ENCODE data around the gene PPP1R12C. TPM values are rescaled to one million over a fixed set of nuclear protein-coding genes. Genes with fewer than 3 reads are reported as not detected.

PPP1R12C gene
- total RNA-seq, 4 donors from 2014 or later = 51.7 to 126 (median 78.7) TPM

DNA sequence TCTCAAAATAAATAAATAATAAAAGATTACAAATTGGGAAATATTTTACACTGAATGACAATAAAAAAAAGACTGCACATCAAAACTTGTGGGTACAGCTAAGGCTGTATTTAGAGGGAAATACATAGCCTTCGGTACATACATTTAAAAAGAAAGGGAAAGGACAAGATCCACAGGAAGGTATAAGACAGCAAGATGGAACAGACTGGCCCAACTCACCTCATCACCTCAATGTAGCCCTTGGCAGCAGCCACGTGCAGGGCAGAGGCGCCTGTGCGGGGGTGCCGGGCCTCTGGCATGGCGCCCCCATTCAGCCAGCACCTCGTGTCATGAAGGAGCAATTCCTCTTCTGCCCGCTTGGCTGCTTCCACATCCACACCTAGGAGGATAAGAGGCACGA, 14.2 kb downstream of the PPP1R12C start:
- Histone ChIP-seq H3K36me3 (peaks cover 30% of the 10 kb centered on the region), H3K27me3 (no peaks in the 10 kb centered on the region), H3K9me3 (no peaks in the 10 kb centered on the region), H3K4me1 (no peaks in the 10 kb centered on the region), H3K27ac (no peak overlapping the region), H3K4me3 (no peak overlapping the region)
- WGBS = 100% methylated on average over 9 of the region's 9 CpGs
- TF ChIP-seq, protein P1, sequence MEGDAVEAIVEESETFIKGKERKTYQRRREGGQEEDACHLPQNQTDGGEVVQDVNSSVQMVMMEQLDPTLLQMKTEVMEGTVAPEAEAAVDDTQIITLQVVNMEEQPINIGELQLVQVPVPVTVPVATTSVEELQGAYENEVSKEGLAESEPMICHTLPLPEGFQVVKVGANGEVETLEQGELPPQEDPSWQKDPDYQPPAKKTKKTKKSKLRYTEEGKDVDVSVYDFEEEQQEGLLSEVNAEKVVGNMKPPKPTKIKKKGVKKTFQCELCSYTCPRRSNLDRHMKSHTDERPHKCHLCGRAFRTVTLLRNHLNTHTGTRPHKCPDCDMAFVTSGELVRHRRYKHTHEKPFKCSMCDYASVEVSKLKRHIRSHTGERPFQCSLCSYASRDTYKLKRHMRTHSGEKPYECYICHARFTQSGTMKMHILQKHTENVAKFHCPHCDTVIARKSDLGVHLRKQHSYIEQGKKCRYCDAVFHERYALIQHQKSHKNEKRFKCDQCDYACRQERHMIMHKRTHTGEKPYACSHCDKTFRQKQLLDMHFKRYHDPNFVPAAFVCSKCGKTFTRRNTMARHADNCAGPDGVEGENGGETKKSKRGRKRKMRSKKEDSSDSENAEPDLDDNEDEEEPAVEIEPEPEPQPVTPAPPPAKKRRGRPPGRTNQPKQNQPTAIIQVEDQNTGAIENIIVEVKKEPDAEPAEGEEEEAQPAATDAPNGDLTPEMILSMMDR (IDR thresholded peaks at IDR 0.05) = no peak
- no peak for TF ChIP-seq POLR2A (IDR thresholded peaks at IDR 0.05)
- no peak for TF ChIP-seq EP300 (IDR thresholded peaks at IDR 0.05)
- TF ChIP-seq POLR2AphosphoS5 (IDR thresholded peaks at IDR 0.05) = no peak
- DNase-seq (ENCODE audit: low spot score in 2 of 2) = no peak

DNA sequence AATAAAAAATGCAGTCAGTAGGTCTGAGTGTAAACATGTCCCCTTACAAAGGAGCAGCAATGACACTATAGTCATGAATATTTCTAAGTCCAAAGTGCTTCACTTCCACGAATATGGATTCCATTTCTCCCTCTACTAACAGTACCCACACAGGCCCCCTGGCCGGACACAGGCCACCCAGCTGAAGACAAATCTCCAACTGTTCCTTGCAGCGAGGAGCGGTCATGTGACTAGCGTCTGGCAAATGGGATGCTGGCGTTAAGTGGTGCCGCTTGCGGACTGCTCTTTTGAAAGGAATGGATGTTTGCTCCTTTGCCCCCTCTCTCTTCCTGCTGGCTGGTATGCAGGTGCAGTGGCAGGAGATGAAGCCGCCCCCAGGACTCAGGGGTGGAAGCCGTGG, 16.2 kb downstream of the PPP1R12C start:
- TF ChIP-seq EP300 (IDR thresholded peaks at IDR 0.05) = no peak
- TF ChIP-seq, protein P1 (IDR thresholded peaks at IDR 0.05) = no peak
- TF ChIP-seq POLR2A (IDR thresholded peaks at IDR 0.05) = no peak
- no peak for TF ChIP-seq POLR2AphosphoS5 (IDR thresholded peaks at IDR 0.05)
- Histone ChIP-seq H3K9me3 (no peaks in the 10 kb centered on the region), H3K4me1 (no peaks in the 10 kb centered on the region), H3K27me3 (no peaks in the 10 kb centered on the region), H3K27ac (no peak overlapping the region), H3K4me3 (no peak overlapping the region), H3K36me3 (peaks cover 34% of the 10 kb centered on the region)
- no peak for DNase-seq (ENCODE audit: low spot score in 2 of 2)
- WGBS = 85% methylated on average over 10 of the region's 10 CpGs

DNA sequence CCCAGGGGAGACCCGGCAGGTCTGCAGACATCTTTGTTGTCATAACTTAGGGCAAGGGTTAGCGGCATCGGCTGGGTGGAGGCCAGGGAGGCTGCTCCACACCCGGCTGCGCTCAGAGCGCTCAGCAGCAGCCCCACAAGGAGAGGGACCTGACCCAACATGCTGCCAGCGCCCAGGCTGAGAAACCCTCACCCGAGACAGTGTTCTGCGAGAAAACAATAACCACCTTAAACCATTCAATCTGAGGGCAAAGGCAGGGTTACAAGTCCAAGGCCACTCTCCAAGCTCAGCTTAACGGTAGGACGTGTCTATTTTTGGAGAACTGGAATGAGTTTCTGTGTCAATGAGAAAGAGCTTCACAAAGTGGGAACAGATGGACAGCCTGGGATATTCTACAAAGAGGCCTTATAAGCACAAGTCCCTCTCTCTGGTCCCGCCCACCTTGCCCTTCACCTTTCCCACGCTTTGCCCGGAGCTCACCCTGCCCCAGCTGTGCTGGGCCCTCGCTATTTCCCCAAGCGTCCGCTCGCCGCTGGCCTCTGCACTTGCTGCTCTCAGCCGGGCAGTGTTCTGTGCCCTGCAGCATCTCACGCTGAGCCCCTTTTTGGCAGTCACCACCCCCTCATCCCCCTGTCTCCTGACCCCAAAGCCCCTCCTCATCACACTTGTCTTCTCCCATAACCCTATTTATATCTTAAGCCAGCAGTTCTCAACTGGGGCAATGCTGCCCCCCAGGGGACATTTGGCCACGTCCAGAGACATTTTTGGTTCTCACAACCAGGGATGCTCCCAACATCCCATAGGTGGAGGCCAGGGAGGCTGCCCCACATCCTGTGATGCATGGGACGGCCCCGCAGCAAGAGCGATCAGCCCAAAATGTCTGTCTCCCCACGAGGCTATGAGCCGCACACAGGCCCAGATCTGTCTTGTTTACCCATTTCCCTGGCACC, 17.6 kb downstream of the PPP1R12C start:
- Histone ChIP-seq H3K4me3 (no peak overlapping the region), H3K4me1 (no peaks in the 10 kb centered on the region), H3K9me3 (no peaks in the 10 kb centered on the region), H3K27ac (no peak overlapping the region), H3K27me3 (no peaks in the 10 kb centered on the region), H3K36me3 (peaks cover 47% of the 10 kb centered on the region)
- no peak for DNase-seq (ENCODE audit: low spot score in 2 of 2)
- TF ChIP-seq EP300 (IDR thresholded peaks at IDR 0.05) (no peak), POLR2A (IDR thresholded peaks at IDR 0.05) (no peak), POLR2AphosphoS5 (IDR thresholded peaks at IDR 0.05) (no peak)
- TF ChIP-seq, protein P1 (IDR thresholded peaks at IDR 0.05) = no peak
- WGBS = 81% methylated on average over 19 of the region's 27 CpGs

DNA sequence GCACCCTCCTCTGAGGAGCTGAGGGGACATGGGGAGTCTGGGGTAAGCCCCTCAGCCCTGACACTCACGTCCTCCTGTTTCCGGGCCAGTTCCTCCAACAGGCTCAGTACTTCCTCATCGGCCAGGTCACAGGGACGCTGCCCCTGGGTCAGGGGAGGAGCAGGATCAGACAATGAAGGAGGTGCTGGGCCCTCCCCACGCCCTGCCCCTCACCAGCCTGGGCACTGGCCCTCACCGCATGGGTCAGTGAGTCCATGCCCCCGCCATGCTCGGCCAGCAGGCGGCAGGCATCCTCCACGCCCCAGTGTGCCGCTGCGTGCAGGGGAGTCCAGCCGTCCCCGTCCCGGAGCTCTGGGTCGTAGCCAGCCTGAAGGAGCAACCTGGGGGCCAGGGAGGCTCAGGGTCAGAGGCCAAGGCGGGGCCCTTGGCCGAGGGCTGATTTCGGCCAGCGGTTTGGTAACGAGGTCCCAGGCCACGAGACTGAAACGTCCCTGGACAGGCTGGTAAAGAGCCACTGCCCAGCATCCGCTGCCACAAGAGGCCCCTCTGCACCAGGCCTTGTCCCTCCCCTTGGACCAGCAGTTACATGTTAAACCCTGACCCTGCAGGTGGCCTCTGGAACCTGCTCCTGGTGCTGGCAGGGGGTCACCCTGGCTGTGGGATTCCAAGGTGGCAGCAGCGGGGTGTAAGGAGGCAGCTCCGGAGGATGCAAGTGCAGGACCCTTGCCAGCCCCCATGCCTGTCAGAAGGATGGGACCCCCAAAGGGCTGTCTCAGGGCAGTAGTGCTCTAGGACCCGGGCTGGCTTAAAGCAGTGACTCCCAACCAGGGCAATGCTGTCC, 18.5 kb downstream of the PPP1R12C start:
- no peak overlapping the region for H3K27ac ChIP-seq
- peaks cover 54% of the 10 kb centered on the region for H3K36me3 ChIP-seq
- no peaks in the 10 kb centered on the region for H3K27me3 ChIP-seq
- DNase-seq (ENCODE audit: low spot score in 2 of 2) = no peak
- no peak overlapping the region for H3K4me3 ChIP-seq
- no peak for TF ChIP-seq POLR2A (IDR thresholded peaks at IDR 0.05)
- TF ChIP-seq, protein P1 (IDR thresholded peaks at IDR 0.05) = no peak
- TF ChIP-seq POLR2AphosphoS5 (IDR thresholded peaks at IDR 0.05) = no peak
- no peak for TF ChIP-seq EP300 (IDR thresholded peaks at IDR 0.05)
- H3K9me3 ChIP-seq = no peaks in the 10 kb centered on the region
- 76% methylated on average over 16 of the region's 27 CpGs for WGBS
- H3K4me1 ChIP-seq = no peaks in the 10 kb centered on the region
